ENCODE results near the gene NEK11.

Gene NEK11

GRCh38 chr3:131141770-131142169 lies 115.1 kb downstream of the NEK11 start:
- no peak for DNase-seq (ENCODE audit: low read depth in 2 of 2)

GRCh38 chr3:131142580-131142979 lies 115.9 kb downstream of the NEK11 start:
- DNase-seq (ENCODE audit: low read depth in 2 of 2) = no peak

GRCh38 chr3:131143802-131144201 lies 117.1 kb downstream of the NEK11 start:
- DNase-seq (ENCODE audit: low read depth in 2 of 2) = no peak

- DNase-seq (ENCODE audit: low read depth in 2 of 2) = no peak
Observed at GRCh38 chr3:131147534-131147933, 120.9 kb downstream of the NEK11 start.

- no peak for DNase-seq (ENCODE audit: low read depth in 2 of 2)
Observed at GRCh38 chr3:131158434-131158833, 131.8 kb downstream of the NEK11 start.

GRCh38 chr3:131162516-131162915 lies 135.8 kb downstream of the NEK11 start:
- DNase-seq (ENCODE audit: low read depth in 2 of 2) = no peak

- DNase-seq (ENCODE audit: low read depth in 2 of 2) = no peak
Observed at GRCh38 chr3:131167867-131168266, 141.2 kb downstream of the NEK11 start.

GRCh38 chr3:131169331-131169730 lies 142.7 kb downstream of the NEK11 start:
- no peak for DNase-seq (ENCODE audit: low read depth in 2 of 2)

- DNase-seq (ENCODE audit: low read depth in 2 of 2) = no peak
Observed at GRCh38 chr3:131172502-131173200, 146.0 kb downstream of the NEK11 start.

GRCh38 chr3:131174752-131175151 lies 148.1 kb downstream of the NEK11 start:
- no peak for DNase-seq (ENCODE audit: low read depth in 2 of 2)

- DNase-seq (ENCODE audit: low read depth in 2 of 2) = no peak
Observed at GRCh38 chr3:131178710-131179375, 152.2 kb downstream of the NEK11 start.

GRCh38 chr3:131192701-131193100 lies 166.0 kb downstream of the NEK11 start:
- DNase-seq (ENCODE audit: low read depth in 2 of 2) = no peak

- no peak for DNase-seq (ENCODE audit: low read depth in 2 of 2)
Observed at GRCh38 chr3:131193641-131194238, 167.1 kb downstream of the NEK11 start.

- no peak for DNase-seq (ENCODE audit: low read depth in 2 of 2)
Observed at GRCh38 chr3:131194816-131195215, 168.1 kb downstream of the NEK11 start.

- DNase-seq (ENCODE audit: low read depth in 2 of 2) = no peak
Observed at GRCh38 chr3:131200636-131201199, 174.0 kb downstream of the NEK11 start.

GRCh38 chr3:131216330-131216729 lies 189.7 kb downstream of the NEK11 start:
- DNase-seq (ENCODE audit: low read depth in 2 of 2) = no peak

- no peak for DNase-seq (ENCODE audit: low read depth in 2 of 2)
Observed at GRCh38 chr3:131216801-131217200, 190.1 kb downstream of the NEK11 start.

- no peak for DNase-seq (ENCODE audit: low read depth in 2 of 2)
Observed at GRCh38 chr3:131217296-131217741, 190.6 kb downstream of the NEK11 start.

- DNase-seq (ENCODE audit: low read depth in 2 of 2) = no peak
Observed at GRCh38 chr3:131218196-131218595, 191.5 kb downstream of the NEK11 start.

- no peak for DNase-seq (ENCODE audit: low read depth in 2 of 2)
Observed at GRCh38 chr3:131221731-131222130, 195.1 kb downstream of the NEK11 start.

- DNase-seq (ENCODE audit: low read depth in 2 of 2) = no peak
Observed at GRCh38 chr3:131222599-131222998, 195.9 kb downstream of the NEK11 start.

GRCh38 chr3:131223373-131224289 lies 197.0 kb downstream of the NEK11 start:
- DNase-seq (ENCODE audit: low read depth in 2 of 2) = no peak

Measured in stimulated activated CD8-positive, alpha-beta memory T cell treated with anti-CD3 and anti-CD28 coated beads, Interleukin-7, amount 100 ng/mL, for 1 hour (primary cell).